SK-N-SH treated with all-trans-retinoic acid at 6 μM for 48 hours (cell line): Measurements from ENCODE around the gene DBP.

ENCODE experiments used
- ARNTL ChIP-seq: fragments of 450-650 bp; formaldehyde crosslinking; IDR thresholded peaks from 2 replicates; pipeline ENCODE4 v1.5.0; 2020; ENCODE audit warnings: low read depth, mild to moderate bottlenecking, moderate library complexity, borderline replicate concordance
- ISL1 ChIP-seq: fragments of 250-450 bp; sonication (Bioruptor Pico); IDR thresholded peaks from 2 replicates; pipeline ENCODE4 v2.1.2; 2022; ENCODE audit warnings: mild to moderate bottlenecking, moderate library complexity
- TCF4 ChIP-seq: fragments of 250-450 bp; sonication (Bioruptor Pico); IDR thresholded peaks from 2 replicates; pipeline ENCODE4 v1.8.0; 2021; ENCODE audit warnings: mild to moderate bottlenecking, moderate library complexity, borderline replicate concordance
- TOX ChIP-seq: fragments of 250-450 bp; sonication (Bioruptor Pico); IDR thresholded peaks from 2 replicates; pipeline ENCODE4 v1.8.0; 2021; ENCODE audit warnings: mild to moderate bottlenecking, moderate library complexity, borderline replicate concordance
- ZC3H10 ChIP-seq: fragments of 250-450 bp; sonication (Bioruptor Pico); IDR thresholded peaks from 2 replicates; pipeline ENCODE4 v1.5.1; 2021; ENCODE audit warnings: mild to moderate bottlenecking, moderate library complexity
- ZNF70 ChIP-seq: fragments of 450-650 bp; formaldehyde crosslinking; IDR thresholded peaks from 2 replicates; pipeline ENCODE4 v1.5.0; 2020; ENCODE audit warnings: mild to moderate bottlenecking, moderate library complexity

DNA sequence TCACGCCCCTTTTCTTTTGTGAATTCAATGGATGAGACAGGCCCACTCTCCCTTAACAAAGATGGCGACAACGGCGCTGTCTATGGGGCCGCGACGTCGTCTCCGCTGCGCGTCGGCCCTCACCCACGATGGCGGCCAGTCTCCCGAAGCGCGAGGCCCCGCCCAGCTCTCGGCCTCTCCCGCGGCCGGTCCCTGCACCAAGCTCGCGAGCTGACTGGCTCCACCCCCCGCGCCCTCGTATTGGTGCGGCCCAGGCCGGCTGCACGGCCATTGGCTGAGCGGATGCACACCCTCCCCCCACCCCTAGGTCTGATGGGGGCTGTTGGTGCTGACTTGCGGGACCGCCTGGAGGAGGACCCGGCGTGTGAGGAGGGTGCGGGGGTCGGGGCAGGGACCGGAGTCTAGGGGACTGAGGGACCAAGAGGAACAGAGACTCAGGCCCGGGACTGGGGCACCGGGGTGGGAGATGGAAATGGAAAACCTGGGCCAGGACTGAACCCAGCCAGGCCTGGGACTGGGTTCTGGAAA lies 13.0 kb downstream of the DBP start:
- TF ChIP-seq ZC3H10 (CRISPR knock-in tag) (no peak), ZNF70 (CRISPR knock-in tag) (no peak), TOX (CRISPR knock-in tag) (no peak), TCF4 (CRISPR knock-in tag) (no peak), ARNTL (no peak), ISL1 (CRISPR knock-in tag) (no peak)
